ENCODE data around the gene RAB3D.

RAB3D gene

DNA sequence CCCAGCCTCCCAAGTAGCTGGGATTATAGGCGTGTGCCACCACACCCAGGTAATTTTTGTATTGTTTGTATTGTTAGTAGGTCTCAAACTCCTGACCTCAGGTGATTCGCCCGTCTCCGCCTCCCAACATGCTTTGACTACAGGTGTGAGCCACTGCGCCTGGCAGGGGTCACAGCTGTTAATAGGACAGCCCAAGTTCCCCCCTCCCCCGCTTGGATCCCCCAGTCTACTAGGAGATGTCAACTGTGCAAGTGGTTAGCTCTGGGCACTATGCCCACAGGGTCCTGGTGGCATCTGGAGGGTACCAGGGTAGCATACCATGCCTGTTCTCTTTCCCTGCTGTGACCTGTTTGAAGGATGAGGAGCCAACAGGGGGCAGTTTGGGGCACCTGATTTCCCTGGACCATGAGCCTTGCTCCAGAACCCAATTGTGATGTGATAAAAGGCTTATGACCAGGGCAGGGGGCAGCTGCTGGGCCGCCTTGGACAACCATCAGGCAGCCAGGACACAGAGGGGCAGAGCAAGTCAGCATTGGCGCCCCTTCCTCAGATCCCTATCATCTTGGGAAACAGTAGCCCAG is 43.7 kb downstream of the RAB3D start, which contains the start of gene TSPAN16:
Gene TSPAN16 (plus strand): TSS at position 496 of the 581 bp plus-strand sequence. CDS start 138 bp downstream, outside the sequence.
- DNase-seq (ENCODE audit: low read depth, low spot score) = no peak

DNA sequence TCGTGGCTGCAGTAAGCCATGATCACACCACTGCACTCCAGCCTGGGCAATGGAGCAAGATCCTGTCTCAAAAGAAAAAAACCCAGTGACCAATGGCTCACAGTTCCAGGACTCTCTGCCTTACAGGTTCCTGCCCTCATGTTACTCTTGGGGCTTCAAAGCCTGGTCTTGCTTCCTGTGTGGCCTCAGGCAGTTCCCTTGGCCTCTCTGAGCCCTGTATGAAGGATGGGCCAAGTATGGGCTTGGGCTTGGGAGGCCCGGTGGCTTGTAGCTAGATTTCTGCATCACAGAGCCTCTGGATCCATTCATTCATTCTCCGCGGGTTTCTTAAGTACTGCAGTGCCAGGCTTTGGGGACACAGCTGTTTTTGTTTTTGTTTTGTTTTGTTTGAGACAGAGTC is 44.3 kb downstream of the RAB3D start:
- no peak for DNase-seq (ENCODE audit: low read depth, low spot score)

DNA sequence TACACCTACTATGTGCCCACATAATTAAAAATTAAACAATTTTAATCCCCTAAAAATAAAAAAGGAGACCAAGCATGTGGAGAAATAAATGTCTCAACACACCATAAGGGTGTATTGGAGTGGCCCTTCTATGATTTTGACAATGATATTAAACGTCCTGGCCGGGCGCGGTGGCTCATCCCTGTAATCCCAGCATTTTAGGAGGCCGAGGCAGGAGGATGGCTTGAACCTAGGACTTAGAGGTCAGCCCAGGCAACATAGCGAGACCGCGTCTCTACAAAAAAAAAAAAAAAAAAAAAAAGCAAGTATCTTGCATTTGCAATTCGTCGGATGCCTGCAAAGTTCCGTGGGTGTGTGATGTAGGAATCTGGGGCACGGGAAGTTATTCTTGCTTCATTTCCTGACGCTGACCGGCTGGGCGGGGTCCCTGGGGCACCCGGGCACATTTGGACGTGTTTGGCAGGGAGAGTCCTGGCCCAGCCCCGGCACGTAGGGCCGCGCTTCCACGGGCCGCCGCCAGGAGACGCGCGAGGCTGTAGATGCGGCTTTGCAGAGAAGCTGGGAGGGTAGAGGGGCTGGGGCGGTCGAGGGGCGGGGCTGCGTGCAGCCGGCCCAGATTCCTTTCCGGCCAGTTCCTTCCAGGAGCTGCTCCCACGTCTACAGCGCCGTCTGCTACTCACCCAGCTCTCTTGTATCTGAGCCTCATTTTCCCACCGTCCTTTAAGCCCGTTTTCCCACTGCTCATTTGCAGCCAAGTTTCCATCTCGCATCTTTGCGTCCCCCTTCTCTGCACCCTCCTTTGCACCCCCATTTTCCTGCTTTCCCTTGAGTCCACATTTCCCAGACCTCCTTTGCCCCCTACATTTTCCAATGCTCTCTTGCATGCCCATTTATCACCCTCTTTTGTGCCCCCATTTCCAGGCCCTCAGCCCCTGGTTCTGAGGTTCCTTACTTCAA is 45.7 kb downstream of the RAB3D start:
- DNase-seq (ENCODE audit: low read depth, low spot score) = peak; percentile 57

DNA sequence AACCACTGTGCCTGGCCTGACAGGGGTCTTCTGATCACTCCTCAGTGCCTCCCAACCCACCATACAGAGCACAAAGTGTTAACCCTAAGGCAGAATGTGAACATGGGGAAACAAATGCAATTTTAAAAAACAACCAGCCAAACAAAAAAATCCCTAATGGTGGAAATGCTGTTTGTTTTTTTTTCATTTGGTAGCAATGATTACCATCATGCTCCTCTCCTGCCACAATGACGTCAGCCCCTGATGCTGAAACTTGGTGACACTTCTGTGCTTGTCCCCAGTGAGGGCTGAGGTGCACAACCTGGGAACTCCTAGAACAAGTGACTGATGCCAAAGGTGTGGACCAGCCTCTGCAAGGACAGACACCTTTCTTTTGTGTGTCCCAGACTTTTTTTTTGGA is 47.5 kb downstream of the RAB3D start:
- no peak for DNase-seq (ENCODE audit: low read depth, low spot score)

DNA sequence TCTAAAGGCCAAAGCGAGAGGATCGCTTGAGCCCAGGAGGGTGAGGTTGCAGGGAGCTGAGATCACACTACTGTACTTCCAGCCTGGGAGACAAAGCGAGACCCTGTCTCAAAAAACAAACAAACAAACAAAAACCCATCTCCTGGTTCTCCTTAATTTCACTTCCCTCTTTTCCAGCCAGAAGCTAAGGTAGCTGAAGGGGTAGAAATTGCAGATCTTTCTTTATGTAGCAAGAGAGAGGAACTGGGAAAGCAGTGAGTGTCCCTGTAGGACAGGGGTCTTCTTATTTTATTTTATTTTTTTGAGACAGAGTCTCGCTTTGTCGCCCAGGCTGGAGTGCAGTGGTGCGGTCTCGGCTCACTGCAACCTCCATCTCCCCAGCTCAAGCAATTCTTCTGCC is 48.0 kb downstream of the RAB3D start:
- DNase-seq (ENCODE audit: low read depth, low spot score) = no peak

DNA sequence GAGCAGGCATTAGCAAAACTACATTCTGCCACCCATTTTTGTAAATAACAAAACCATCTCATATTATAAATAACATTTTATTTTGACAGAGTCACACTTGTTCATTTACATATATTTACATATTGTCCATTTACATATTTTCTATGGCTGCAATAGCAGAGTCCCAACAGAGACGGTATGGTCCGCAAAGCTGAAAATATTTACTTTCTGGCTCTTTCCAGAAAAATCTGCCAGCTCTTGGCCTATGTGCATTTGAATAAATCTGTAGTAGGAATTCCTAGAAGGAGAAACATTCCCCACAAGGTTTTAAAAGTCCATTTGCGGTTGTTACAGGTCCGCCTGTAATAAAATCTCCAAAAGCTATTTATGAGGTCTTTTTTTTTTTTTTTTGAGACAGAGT is 49.2 kb downstream of the RAB3D start:
- DNase-seq (ENCODE audit: low read depth, low spot score) = no peak

DNA sequence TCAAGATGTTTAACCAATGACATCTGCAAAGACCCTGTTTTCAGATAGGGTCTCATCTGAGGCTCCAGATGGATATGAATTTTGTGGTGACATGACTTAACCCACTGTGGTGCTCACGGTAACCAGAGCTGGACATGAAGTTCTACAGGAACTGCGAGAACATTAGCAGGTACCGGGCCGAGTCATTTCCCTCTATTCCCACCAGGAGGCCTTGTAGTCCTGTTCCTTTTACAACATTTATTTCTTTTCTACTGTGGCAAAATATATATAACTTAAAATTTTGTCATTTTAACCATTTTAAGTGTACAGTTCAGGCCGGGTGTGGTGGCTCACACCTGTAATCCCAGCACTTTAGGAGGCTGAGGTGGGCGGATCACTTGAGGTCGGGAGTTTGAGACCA is 51.1 kb downstream of the RAB3D start:
- no peak for DNase-seq (ENCODE audit: low read depth, low spot score)

DNA sequence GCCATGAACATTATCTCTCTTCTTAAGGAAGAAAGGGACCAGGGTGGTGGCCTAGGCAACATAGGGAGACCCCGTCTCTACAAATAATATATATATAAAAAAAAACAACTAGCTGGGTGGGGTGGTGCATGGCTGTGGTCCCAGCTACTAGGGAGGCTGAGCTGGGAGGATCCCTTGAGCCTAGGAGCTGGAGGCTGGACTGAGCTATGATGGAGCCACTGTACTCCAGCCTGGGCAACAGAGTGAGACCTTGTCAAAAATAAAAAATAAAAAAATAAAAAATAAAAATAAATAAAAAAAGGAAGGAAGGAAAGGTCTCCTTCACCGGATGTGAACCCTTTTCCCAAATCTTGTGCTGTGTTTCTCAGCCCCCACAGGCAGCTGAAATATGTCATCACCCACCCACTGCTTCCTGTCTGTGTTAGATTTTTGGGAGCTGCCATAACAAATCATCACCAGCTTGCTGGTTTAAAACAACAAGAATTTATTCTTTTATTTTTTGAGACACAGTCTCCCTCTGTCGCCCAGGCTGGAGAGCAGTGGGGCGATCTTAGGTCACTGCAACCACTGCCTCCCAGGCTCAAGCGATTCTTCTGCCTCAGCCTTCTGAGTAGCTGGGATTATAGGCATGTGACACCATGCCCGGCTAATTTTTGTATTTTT is 53.0 kb downstream of the RAB3D start:
- no peak for DNase-seq (ENCODE audit: low read depth, low spot score)

DNA sequence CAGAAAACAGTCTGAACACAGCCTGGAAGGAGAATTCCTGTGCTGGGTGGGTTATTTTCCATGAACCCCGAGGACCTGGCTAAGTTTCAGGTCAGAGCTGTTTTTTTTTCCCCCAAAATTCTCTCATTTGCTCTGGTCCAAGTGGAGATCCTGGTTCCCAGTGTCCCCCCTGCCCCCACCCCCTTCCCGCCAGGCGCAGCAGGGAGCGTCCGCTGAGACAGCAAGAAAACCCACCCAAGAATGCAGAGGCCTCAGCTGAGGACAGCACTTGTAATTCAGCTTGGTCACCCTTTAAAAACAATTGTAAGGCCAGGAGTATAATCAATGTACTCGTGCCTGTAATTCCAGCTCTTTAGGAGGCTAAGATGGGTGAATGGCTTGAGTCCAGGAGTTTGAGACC is 54.9 kb downstream of the RAB3D start:
- DNase-seq (ENCODE audit: low read depth, low spot score) = no peak

DNA sequence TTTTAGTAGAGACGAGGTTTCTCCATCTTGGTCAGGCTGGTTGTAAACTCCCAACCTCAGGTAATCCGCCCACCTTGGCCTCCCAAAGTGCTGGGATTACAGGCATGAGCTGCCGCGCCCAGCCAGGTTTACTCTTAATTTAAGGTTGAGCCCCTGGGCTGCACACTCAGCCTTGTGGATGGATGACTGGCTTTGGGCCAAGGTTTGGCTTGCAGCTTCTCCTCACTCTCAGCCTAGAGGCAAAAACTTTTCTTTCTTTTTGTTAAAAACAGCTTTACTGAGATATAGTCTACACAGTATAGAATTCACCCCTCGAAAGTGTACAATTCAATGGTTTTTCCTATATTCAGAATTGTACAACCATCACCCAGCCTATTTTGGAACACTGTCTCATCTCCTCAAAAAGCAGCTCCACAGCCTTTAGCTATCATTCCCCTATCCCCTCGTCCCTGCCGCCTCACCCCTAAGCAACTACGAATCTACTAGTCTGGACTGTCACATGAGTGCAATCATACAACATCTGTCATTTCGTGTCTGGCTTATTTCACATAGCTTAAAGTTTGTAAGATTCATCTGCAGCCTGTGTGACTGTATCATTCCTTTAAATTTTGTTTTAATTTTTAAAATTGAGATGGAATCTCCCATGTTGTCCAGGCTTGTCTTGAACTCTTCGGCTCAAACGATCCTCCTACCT is 58.0 kb downstream of the RAB3D start:
- no peak for DNase-seq (ENCODE audit: low read depth, low spot score)

DNA sequence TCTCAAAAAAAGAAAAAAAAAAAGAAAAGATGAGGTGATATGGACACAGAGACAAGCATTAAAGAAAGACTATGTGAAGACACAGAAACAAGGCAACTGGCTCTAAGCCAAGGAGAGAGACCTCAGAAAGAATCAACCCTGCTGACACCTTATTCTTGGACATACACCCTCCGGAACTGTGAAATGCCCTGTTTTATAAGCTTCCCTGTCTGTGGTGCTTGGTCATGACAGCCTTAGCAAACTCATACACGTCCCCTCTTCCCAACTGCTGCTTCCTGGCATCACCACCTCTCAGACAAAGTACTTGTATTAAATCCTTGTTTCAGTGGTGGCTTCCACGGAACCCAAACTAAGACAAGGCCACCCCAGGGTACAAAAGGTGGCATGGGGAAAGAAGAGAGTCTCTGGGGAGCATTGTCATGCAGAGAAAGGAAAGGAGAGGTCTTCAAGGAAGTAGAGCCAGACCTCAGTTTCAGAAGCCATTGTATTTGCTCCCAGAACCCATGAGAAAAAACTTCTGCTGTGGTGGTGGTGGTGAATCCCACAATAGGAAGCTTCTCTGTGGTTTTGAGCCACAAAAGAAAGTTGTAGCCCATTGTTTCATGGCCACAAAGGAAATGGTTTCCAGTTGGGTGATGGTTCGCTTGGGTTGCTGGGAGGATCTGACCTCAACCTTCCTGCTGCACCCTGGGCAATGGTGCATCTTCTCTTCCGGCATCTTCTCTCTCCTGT is 59.8 kb downstream of the RAB3D start:
- DNase-seq (ENCODE audit: low read depth, low spot score) = no peak

DNA sequence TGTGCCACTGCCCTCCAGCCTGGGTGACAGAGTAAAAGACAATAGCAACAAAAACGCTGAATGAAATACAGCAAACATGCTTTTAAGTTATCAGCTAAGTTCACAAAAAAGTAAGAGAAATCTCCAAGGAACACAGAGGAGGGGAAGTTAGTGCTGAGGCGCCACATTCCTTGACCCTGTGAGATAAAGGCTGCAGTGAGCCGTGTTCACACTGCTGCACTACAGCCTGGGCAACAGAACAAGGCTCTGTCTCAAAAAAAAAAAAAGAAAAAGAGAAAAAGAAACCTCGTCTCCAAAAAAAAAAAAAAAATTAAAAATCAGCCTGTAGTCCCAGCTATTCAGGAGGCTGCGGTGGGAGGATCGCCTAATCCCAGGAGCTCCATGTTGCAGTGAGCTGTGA is 60.8 kb downstream of the RAB3D start:
- DNase-seq (ENCODE audit: low read depth, low spot score) = no peak

DNA sequence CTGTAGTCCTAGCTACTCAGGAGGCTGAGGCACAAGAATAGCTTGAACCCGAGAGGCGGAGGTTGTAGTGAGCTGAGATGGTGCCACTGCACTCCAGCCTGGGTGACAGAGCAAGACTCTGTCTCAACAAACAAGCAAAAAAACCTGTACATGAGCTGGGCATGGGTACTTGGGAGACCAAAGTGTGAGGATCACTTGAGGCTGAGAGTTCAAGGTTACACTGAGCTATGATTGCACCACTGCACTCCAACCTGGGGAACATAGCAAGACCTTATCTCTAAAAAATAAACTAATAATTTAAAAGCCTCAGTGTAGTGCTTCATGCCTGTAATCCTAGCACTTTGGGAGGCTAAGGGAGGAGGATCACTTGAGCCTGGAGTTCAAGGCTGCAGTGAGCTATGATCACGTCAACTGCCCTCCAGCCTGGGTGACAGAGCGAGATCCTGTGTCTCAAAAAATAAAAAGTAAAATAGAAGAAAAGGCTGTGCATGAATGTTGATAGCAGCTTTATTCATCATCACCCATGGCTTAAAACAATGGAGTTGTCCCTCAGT is 64.8 kb downstream of the RAB3D start:
- no peak for DNase-seq (ENCODE audit: low read depth, low spot score)

DNA sequence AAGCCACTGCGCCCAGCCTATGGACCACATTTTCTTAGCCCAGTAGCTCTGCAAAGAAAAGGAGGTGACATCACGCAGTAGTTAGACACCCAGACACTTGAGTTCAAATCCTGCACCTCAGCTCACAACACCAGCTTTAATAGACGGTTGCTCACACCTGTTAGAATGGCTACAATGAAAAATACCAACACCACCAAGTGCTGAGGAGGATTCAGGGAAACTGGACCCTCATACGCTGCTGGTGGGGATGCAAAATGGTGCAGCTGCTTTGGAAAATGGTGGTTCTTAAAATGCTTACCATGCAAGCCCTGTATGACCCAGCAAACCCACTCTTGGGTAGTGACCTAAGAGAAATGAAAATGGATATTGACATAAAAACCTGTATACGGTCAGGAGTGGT is 65.5 kb downstream of the RAB3D start:
- DNase-seq (ENCODE audit: low read depth, low spot score) = no peak

DNA sequence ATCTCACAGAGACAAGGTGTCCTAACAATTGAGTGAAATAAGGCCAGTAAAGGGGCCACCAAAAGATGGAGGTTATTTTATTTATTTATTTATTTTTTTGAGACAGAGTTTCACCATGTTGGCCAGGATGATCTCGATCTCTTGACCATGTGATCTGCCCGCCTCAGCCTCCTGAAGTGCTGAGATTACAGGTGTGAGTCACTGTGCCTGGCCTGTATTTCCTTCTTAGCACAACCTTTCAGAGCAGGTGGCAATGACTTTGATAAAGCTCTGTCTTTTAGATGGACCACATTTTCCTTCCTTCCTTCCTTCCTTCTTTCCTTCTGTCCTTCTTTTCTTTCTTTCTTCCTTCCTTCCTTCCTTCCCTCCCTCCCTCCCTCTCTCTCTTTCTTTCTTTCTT is 66.2 kb downstream of the RAB3D start:
- no peak for DNase-seq (ENCODE audit: low read depth, low spot score)
